Endothelial cell of umbilical vein (primary cell): ENCODE data around the gene NAP1L5. TPM values are rescaled to one million over a fixed set of nuclear protein-coding genes. Genes with fewer than 3 reads are reported as not detected.

Experiments
- BruUV-seq: library from RNA; stranded (reverse); fragments of 400-500 nt; replicated peaks from 2 replicates; lab custom pipeline; 2021; lab: Mats Ljungman, UMichigan
- CTCF ChIA-PET: fragments of 300-600, 350-600 bp; sonication (Branson Sonifier 250); formaldehyde crosslinking; loops from one replicate; lab custom pipeline; 2021; ENCODE audit warnings: antibody characterized with exemption, inconsistent platforms; lab: Charles Lee
- POLR2A ChIA-PET: fragments of 300-600, 350-600 bp; sonication (Branson Sonifier 250); formaldehyde crosslinking; loops from one replicate; lab custom pipeline; 2021; ENCODE audit warnings: antibody characterized with exemption, inconsistent platforms; lab: Charles Lee
- DNase-seq: peaks from one replicate; pipeline ENCODE4 v3.0.0-alpha.2; 2011; ENCODE audit warnings: low read depth, low spot score
- FAIRE-seq: peaks from 2 replicates; lab custom pipeline; 2011; peaks lifted over from hg19 to GRCh38; lab: Jason Lieb, UNC
- H2AFZ ChIP-seq: 2 replicates; pipeline ENCODE4 v1.6.0; 2012; ENCODE audit warnings: low read depth, low read length, control low read depth, inconsistent platforms
- H3K27ac ChIP-seq: 2 replicates; pipeline ENCODE4 v1.5.1; 2011; ENCODE audit warnings: low read depth, mild to moderate bottlenecking, control low read depth, low read length, moderate library complexity; ENCODE audit not compliant: insufficient read depth
- H3K27me3 ChIP-seq, 2 experiments: 2 replicates each; pipeline versions ENCODE4 v1.6.0 to v1.6.1; 2011; ENCODE audit warnings: low read length in 2 of 2, mixed read lengths in 1 of 2; ENCODE audit not compliant: control insufficient read depth in 2 of 2, insufficient read depth in 2 of 2
- H3K36me3 ChIP-seq, 2 experiments: 2 replicates in 1 of 2; 3 replicates in 1 of 2; pipeline ENCODE4 v1.5.1; 2011; ENCODE audit warnings: low read length in 2 of 2, mild to moderate bottlenecking in 1 of 2, moderate library complexity in 1 of 2; ENCODE audit not compliant: control insufficient read depth in 2 of 2, insufficient read depth in 2 of 2; ENCODE audit errors: extremely low read depth in 1 of 2
- H3K4me1 ChIP-seq: 3 replicates; pipeline ENCODE4 v1.5.1; 2011; ENCODE audit warnings: mild to moderate bottlenecking, low read length; ENCODE audit not compliant: control insufficient read depth, insufficient read depth; ENCODE audit errors: extremely low read depth
- H3K4me2 ChIP-seq: 2 replicates; pipeline ENCODE4 v1.6.1; 2011; ENCODE audit warnings: low read length, control low read depth, mixed read lengths; ENCODE audit not compliant: insufficient read depth
- H3K4me3 ChIP-seq, 3 experiments: fragments of 200-600 bp in 1 of 3; sonication (generic), shearing (Covaris generic) in 1 of 3; replicated peaks in 1 of 3; 2 replicates each; pipeline ENCODE4 v1.5.1; 2011 to 2016; ENCODE audit warnings: control low read depth in 3 of 3, low read length in 3 of 3, mild to moderate bottlenecking in 2 of 3, inconsistent platforms in 1 of 3, low read depth in 1 of 3, moderate library complexity in 1 of 3; ENCODE audit not compliant: insufficient read depth in 1 of 3
- H3K79me2 ChIP-seq: 2 replicates; pipeline ENCODE4 v1.6.0; 2012; ENCODE audit warnings: low read length, inconsistent platforms; ENCODE audit not compliant: control insufficient read depth, insufficient read depth
- H3K9ac ChIP-seq: replicated peaks from 2 replicates; pipeline ENCODE3; 2011; ENCODE audit warnings: low read length, control low read depth; ENCODE audit not compliant: insufficient read depth; ENCODE audit errors: extremely low read depth
- H3K9me1 ChIP-seq: replicated peaks from 3 replicates; pipeline ENCODE4 v1.6.0; 2011; ENCODE audit warnings: mild to moderate bottlenecking, low read length; ENCODE audit not compliant: control insufficient read depth, insufficient read depth; ENCODE audit errors: extremely low read depth
- H3K9me3 ChIP-seq: replicated peaks from 2 replicates; pipeline ENCODE4 v1.5.1; 2012; ENCODE audit warnings: low read length, inconsistent platforms; ENCODE audit not compliant: control insufficient read depth, insufficient read depth
- H4K20me1 ChIP-seq: replicated peaks from 2 replicates; pipeline ENCODE3; 2011; ENCODE audit warnings: mild to moderate bottlenecking, low read length; ENCODE audit not compliant: control insufficient read depth, insufficient read depth; ENCODE audit errors: extremely low read depth
- CTCF ChIP-seq, 2 donors: IDR thresholded peaks; 1 replicate in 1 of 2; 2 replicates in 1 of 2; pipeline ENCODE4 v1.5.1; 2011; ENCODE audit warnings: low read length in 2 of 2, mild to moderate bottlenecking in 2 of 2, moderate library complexity in 2 of 2, control low read depth in 1 of 2, inconsistent platforms in 1 of 2, low read depth in 1 of 2; ENCODE audit not compliant: insufficient read depth in 1 of 2; ENCODE audit errors: extremely low read depth in 1 of 2
- EZH2 ChIP-seq: IDR thresholded peaks from 2 replicates; pipeline ENCODE4 v1.6.1; 2012; ENCODE audit warnings: borderline replicate concordance, low read depth, mild to moderate bottlenecking, moderate library complexity, low read length, inconsistent platforms; ENCODE audit not compliant: severe bottlenecking
- FOS ChIP-seq: IDR thresholded peaks from 2 replicates; pipeline ENCODE4 v1.6.1; 2011; ENCODE audit warnings: mild to moderate bottlenecking, low read length, moderate library complexity, borderline replicate concordance; ENCODE audit not compliant: insufficient read depth
- GATA2 ChIP-seq: IDR thresholded peaks from 2 replicates; pipeline ENCODE4 v1.7.0; 2011; ENCODE audit warnings: low read depth, mild to moderate bottlenecking, moderate library complexity, mixed read lengths, low read length; ENCODE audit not compliant: insufficient read length, insufficient read depth
- JUN ChIP-seq: IDR thresholded peaks from 2 replicates; pipeline ENCODE4 v1.6.1; 2011; ENCODE audit warnings: borderline replicate concordance, low read depth; ENCODE audit not compliant: insufficient read length, insufficient read depth
- MAX ChIP-seq: IDR thresholded peaks from 2 replicates; pipeline ENCODE4 v1.6.1; 2011; ENCODE audit not compliant: insufficient read depth, insufficient read length
- MYC ChIP-seq: IDR thresholded peaks from one replicate; pipeline ENCODE4 v1.6.1; 2011; ENCODE audit warnings: mild to moderate bottlenecking, low read depth, low read length
- POLR2A ChIP-seq: IDR thresholded peaks from 2 replicates; pipeline ENCODE4 v1.6.1; 2012; ENCODE audit warnings: low read depth, mild to moderate bottlenecking, control low read depth, low read length
- POLR2AphosphoS5 ChIP-seq: IDR thresholded peaks from 2 replicates; pipeline ENCODE4 v1.6.1; 2012; ENCODE audit warnings: low read depth, mild to moderate bottlenecking, control low read depth, low read length, moderate library complexity; ENCODE audit not compliant: insufficient read depth
- dilution Hi-C: fragments of 300-500 bp; cut with MboI; formaldehyde crosslinking; loops from one replicate; pipeline ENCODE4 v1.15.0; 2019; ENCODE audit warnings: low sequenced_read_pairs; ENCODE audit not compliant: extremely low pct_ligation_motif_present
- intact Hi-C: fragments of 100-400 bp; cut with micrococcal nuclease; formaldehyde crosslinking; loops from one replicate; pipeline ENCODE4 v1.10.0; 2022
- polyA plus RNA-seq, 4 experiments: library from polyadenylated mRNA; depleted of rRNA in 3 of 4; stranded (reverse) in 3 of 4; unstranded in 1 of 4; fragments of >200 nt; gene quantifications; 2 replicates each; pipeline versions ENCODE4 v1.2.1 to v1.2.3, GENCODE V29; 2011 to 2012; ENCODE audit warnings: missing spikeins in 1 of 4
- total RNA-seq: library from RNA; stranded (reverse); gene quantifications from 2 replicates; pipeline ENCODE4 v1.2.3, GENCODE V29; 2021

Gene NAP1L5
- total and polyA plus RNA-seq, 2 donors (not counting 3 experiments of a cell fraction or from before 2014, with no cell fraction given) = 3.4 to 6.1 TPM

- ChIA-PET POLR2A (no interaction called here), CTCF (no interaction called here)
- Histone ChIP-seq H3K4me3 (no peak overlapping the region), H3K79me2 (no peaks in the 10 kb centered on the region), H3K4me1 (no peaks in the 10 kb centered on the region), H2AFZ (no peak overlapping the region), H3K4me2 (no peak overlapping the region), H3K9me1 (no peaks in the 10 kb centered on the region), H3K27me3 (no peaks in the 10 kb centered on the region), H3K36me3 (no peaks in the 10 kb centered on the region), H3K9ac (no peak overlapping the region), H3K27ac (no peak overlapping the region), H4K20me1 (no peaks in the 10 kb centered on the region), H3K9me3 (no peaks in the 10 kb centered on the region)
- TF ChIP-seq GATA2 (no peak), CTCF (IDR thresholded peaks at IDR 0.05; ENCODE audit: extremely low read depth in 1 of 2, insufficient read depth in 1 of 2, low read depth in 1 of 2, low read length in 2 of 2) (no peak), POLR2A (no peak), JUN (no peak), EZH2 (no peak), MYC (no peak), MAX (no peak), FOS (no peak), POLR2AphosphoS5 (no peak)
- dilution Hi-C loops = no loop called here
- no TSS peak for BruUV-seq
- DNase-seq (no peak), FAIRE-seq (no peak)
- intact Hi-C loops = no loop called here
These were observed 50.9 kb downstream of the NAP1L5 start for GRCh38 chr4:88646528-88647280.
